ENCODE measurements around the gene BRDT.

The BRDT gene

GRCh38 chr1:91949356-91949699 is at the start of gene BRDT:
BRDT (plus strand) TSS chr1:91949401; CDS start chr1:91962755, 13,354 bp downstream.
- no peak for DNase-seq

DNA sequence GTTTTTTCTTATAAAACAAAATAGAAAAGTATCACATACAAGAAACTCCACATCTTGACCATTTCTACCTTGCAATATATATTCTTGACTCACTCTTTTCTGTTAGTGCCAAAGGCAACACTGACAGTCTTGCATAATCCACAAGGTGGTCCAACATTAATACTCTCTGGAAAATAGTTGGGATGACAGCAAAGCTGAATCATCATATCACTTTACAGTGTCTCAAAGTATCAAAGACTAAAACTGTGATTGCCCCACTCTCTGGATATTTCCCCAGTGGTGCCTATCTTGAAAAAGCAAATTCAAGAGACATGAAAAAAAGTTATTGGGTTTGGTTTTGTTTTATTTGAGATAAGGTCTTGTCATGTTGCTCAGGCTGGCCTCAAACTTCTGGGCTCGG is 48.6 kb upstream of the BRDT start:
- DNase-seq: no peak

GRCh38 chr1:91901231-91901630 is 48.0 kb upstream of the BRDT start:
- no peak for DNase-seq

- DNase-seq: no peak
These were observed 36.9 kb upstream of the BRDT start for GRCh38 chr1:91912266-91912665.

DNA sequence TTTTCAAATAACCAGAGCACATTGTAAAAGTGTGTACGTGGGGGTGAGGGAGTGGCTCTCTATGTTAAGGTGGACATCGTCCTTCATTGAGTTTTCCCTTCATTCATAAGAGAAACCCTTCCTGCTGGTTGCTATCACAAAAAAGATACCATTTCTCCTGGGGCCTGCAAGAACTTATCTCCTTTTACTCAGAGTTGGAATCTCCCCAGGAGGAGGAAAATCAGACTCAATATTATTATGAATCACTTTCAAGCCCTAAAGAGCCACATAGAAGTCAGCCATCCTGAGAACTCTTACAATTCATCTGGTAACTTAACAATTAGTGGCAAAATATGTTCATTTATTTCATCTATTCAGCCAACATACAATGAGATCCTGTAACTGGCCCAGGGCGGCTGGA is 36.2 kb upstream of the BRDT start:
- peak; percentile 4 for DNase-seq

- DNase-seq: peak; percentile 15
These were observed 33.2 kb upstream of the BRDT start for GRCh38 chr1:91916046-91916445.

DNA sequence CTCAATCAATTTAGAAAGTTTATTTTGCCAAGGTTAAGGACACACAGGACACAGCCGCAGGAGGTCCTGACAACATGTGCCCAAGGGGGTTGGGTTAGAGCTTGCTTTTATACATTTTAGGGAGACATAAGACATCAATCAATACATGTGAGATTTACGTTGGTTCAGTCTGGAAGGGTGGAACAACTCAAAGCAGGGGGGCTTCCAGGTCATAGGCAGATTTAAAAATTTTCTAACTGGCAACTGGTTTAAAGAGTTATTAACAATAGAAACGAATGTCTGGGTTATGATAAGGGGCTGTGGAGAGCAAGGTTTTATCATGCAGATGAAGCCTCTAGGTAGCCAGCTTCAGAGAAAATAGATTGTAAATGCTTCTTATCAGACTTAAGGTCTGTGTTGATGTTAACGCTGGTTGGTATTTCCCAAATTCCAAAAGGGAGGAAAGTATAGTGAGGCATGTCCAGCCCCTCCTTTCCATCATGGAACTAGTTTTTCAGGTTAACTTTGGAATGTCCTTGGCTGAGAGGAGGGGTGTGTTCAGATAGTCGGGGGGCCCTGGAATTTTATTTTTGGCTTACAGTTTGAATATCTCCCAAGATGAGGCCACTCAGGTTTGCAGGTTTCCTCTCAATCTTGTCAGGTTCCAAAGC is 32.3 kb upstream of the BRDT start:
- peak; percentile 52 for DNase-seq

GRCh38 chr1:91919962-91920361 is 29.2 kb upstream of the BRDT start:
- DNase-seq: no peak

DNA sequence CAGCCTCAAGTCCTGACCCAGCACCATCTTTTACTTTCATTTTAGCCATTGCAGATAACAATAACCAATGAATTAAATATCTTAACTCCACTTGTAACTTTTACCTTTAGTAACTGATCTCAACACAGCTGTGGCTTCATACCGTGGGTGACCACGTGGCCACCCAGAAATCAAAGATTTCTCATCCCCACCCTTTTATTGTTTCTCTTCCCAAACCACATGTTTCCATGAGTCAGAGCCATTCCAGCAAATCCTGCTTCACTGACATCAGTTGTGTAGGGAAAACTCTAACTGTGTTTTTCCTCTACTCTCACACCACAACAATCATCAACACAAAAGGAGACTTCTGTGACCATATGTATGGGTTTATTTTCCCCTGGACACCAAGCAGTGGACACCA is 25.1 kb upstream of the BRDT start:
- no peak for DNase-seq

DNA sequence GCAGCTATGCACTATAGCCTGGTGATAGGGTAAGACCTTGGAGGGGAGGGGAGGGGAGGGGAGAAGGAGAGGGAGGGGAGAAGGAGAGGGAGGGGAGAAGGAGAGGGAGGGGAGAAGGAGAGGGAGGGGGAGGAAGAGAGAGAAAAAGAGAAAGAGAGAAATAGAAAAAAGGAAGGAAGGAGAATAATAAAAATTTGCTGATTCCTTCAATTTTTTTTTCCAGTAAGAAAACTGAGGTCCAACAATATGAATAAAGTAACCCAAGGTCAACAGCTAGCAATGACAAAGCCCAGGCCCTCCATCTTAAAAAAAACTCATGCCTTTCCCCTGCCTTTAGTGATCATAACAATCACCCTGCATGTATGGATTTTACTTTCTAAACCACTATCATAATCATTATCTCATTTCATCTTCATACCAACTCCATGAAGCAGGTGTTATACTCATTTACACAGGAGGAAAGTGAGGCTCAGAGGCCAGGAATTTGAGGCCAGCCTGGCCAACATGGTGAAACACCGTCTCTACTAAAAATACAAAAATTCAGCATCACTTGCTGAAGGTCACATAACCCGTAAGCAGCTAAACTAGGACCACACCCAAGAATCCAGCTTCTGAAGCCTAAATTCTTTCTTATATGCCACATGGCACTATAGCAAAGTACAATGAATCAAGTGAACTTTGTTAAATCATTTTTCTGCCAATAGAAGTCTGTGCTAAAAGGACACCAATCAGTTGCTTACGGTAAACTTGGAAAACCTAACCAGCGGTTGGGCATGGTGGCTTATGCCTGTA is 23.4 kb upstream of the BRDT start:
- no peak for DNase-seq

DNA sequence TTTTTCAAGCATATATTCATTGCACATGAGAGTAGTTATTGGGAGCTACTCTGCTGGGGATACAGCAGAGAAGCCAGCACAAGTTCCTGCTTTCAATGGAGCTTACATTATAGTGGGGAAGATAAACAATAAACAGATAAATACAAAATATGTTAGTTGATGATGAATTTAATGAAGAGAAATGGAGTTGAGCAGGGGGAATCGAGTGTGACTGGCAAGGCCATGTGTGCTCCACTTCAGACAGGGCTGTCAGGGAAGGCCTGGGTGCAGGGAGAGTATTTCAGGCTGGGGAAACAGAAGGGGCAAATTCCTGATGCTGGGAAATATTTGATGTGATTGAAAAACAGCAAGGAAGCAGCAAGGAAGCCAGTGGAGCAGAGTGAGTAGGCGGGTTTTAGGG is 21.2 kb upstream of the BRDT start:
- DNase-seq: no peak

GRCh38 chr1:91929250-91929649 is 20.0 kb upstream of the BRDT start:
- DNase-seq: peak; percentile 59

- DNase-seq: no peak
These were observed 11.6 kb upstream of the BRDT start for GRCh38 chr1:91937613-91938012.

DNA sequence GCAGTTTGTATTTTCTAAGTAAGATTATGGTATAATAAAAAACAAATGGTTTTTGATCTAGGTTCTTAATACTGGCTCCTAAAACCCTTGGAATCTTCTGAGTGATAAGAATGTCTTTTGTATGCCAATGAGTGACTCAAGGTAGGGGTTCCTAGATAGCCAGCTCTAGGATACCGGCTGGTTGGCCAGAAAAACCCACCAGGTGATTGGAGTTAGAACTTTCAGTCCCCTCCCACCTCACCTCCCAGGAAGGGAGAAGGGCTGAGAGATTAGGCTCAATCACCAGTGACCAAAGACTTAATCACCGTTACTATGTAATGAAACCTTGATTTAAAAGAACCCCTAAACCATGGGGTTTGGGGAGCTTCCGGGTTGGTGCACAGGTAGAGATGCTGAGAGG is 8.7 kb upstream of the BRDT start:
- no peak for DNase-seq

DNA sequence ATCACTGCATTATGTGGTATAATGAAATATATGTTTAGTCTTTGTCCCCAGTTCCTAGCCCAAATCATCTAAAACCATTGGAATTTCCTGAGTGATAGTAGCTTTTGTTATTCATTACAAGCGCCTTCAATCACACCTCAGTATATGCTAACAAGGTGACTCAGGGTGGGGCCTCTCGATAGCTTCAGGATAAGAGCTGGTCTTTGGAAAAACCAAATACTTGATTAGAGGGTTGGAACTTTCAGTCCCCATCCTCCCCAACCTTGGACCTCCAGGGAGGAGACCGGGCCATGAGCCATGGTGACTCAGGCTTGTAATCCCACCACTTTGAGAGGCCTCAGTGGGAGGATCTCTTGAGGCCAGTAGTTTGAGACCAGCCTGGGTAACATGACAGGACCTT is 5.1 kb upstream of the BRDT start:
- no peak for DNase-seq

DNA sequence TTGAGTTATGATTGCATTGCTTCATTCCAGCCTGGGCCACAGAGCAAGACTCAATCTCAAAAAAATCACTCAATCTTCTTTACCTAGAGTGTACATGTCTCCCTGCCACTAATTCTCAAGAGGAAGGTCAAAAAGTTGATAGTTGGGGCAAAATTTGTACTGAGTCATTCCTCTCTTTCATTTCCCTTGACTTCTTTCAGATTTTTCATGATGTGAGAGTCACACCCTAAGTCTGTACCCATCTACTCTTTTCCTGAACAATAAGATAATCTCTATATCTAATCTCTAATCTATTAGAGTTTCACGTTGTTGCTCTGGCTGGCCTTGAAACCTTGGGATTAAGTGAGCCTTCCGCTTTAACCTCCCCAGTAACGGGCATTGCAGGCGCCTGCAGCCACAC is 1.1 kb upstream of the BRDT start:
- no peak for DNase-seq

DNA sequence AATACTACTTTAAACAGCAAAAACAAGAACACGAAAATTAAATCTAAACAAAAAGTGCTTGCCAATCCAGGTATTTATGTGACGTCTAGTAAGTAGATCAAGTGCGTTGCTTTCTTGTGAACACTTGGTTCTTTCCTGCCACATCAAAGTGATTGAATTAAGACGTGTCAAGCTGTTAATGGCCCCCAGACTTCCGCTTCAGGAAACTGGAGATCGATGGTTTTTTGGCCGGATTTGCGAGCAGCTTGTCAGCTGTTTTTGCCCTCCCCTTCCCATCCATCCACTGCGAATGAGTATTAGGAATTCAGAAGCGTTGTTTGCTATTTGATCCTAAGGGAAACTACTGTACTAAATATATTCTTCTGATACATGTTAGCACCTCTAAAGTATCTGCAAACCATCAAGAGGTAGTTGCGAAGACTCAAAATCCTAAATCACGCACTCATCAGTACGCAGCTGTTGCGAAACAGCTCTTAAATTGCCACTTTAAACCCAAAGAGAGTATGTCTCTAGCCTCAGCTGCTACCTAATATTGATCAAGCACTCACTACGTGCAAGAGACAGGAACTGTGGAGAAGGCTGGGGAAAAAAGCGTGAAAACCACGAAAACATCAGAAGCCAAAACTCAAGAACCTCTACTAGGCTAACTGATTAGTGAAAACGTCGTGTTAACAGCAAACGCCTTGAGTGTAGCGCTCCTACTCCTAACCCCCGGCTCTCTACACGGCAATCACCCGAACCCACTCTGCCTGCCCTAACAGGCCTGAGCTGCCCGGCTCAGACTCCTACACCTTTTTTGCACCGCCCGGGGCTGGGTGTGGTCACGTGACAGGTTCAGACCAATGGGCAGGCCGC is 473 bp upstream of the BRDT start:
- DNase-seq: no peak

DNA sequence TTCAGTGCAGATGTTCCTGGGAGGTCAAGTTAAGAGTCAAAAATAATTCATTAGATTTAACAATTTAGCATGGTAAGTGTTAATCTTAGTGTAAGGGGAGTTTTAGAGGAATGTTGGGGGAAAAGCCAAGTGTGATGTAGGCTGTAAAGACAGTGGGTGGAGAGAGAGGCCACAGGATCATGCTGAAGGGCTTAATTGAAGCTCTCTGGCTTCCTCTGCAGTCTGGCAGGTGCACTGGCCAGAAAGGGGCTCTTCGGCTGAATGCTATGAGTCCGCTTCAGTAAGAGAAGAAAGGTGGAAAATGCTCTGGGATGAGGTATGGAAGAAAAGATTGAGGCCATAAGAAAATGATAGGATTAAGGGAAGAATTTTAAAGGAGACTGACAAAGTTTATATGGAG is 3.0 kb downstream of the BRDT start:
- DNase-seq: no peak

DNA sequence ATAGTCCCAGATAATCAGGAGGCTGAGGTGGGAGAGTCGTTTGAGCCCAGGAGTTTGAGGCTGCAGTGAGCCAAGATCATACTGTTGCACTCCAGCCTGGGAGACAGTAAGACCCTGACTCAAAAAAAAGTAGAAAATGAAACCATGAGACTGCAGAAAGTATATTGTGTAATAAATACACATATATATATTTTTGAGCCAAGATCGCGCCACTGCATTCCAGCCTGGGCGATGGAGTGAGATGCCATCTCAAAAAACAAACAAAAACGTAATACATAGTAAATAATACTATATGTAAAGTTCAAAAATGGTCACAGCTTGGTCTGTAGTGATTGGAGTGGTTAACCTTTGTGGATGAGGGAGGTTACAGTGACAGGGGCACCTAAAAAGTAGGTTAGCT is 9.7 kb downstream of the BRDT start:
- no peak for DNase-seq

DNA sequence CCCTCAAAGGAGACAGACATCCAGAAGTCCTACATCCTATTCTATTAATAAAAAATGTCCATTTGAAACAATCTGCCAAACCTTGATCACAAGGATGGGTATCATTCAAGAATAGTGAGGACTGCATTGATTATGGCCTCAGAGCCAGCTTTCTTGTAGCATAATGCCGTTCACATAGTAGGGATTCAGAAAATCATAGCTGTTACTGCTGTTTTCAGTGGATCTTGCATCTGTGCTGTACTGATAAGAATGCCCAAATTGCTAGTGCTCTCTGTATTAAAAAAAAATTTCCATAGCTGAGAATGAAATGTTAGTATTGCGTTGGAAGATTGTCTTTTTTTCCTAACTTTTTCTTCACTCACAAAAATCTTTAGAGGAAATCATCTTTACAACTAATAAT is 19.1 kb downstream of the BRDT start:
- no peak for DNase-seq

- no peak for DNase-seq
These were observed 30.2 kb downstream of the BRDT start for GRCh38 chr1:91979383-91979782.

DNA sequence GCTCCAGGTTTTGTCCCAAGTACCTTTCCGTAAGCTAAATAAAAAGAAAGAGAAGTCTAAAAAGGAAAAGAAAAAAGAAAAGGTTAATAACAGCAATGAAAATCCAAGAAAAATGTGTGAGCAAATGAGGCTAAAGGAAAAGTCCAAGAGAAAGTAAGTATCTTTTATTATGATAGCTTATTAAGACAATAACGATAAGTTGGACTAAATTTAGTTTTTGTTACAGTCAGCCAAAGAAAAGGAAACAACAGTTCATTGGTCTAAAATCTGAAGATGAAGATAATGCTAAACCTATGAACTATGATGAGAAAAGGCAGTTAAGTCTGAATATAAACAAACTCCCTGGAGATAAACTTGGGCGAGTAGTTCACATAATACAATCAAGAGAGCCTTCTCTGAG is 31.5 kb downstream of the BRDT start:
- no peak for DNase-seq

- no peak for DNase-seq
These were observed 32.9 kb downstream of the BRDT start for GRCh38 chr1:91981996-91982609.

DNA sequence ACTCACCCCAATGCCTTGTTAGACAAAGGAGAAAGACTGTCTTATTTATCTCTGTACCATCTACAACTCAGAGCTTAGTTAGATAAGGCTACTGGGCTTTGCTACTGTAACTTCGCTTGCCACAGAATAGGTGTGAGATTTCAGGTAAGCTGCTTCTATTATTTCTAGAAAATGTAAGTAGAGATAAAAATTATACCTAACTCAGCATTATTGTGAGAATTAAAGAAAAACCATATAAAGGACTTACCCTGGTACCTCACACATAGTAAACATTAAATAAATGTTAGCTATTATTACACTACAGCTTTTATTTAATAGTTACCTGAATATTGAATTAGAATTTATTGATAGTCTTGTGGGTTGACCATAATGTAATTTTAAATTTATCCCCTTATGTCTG is 44.1 kb downstream of the BRDT start:
- no peak for DNase-seq

Data from islet precursor cell (in vitro differentiated cells).